CD4-positive, alpha-beta T cell (primary cell): ENCODE data around the gene SLC6A18. TPM values are rescaled to one million over a fixed set of nuclear protein-coding genes. Genes with fewer than 3 reads are reported as not detected.

Experiments
- ATAC-seq: fragments of 200-7000 bp; cut with Tn5 transposase; one replicate; pipeline ENCODE4 v1.10.0; 2022; ENCODE audit warnings: mild to moderate bottlenecking; ENCODE audit not compliant: poor library complexity
- CTCF ChIA-PET: fragments of 350-600 bp; sonication (Branson Sonifier 250); formaldehyde crosslinking; loops from one replicate; lab custom pipeline; 2021; ENCODE audit warnings: antibody characterized with exemption, inconsistent platforms; lab: Charles Lee
- POLR2A ChIA-PET: fragments of 350-600 bp; sonication (Branson Sonifier 250); formaldehyde crosslinking; loops from one replicate; lab custom pipeline; 2021; ENCODE audit warnings: antibody characterized with exemption, inconsistent platforms; lab: Charles Lee
- DNase-seq, 14 experiments: peaks; one replicate each; pipeline ENCODE4 v3.0.0-alpha.2; 2013 to 2020; ENCODE audit warnings: mixed read lengths in 2 of 14
- H3K27ac ChIP-seq, 2 donors: one replicate each; pipeline versions ENCODE4 v1.5.1 to v1.7.0; 2013; ENCODE audit warnings: low read length in 2 of 2, low read depth in 1 of 2, mild to moderate bottlenecking in 1 of 2
- H3K27me3 ChIP-seq, 2 experiments: 1 replicate in 1 of 2; 2 replicates in 1 of 2; pipeline versions ENCODE4 v1.6.1 to v1.7.0; 2013; ENCODE audit warnings: low read length in 2 of 2, control low read depth in 1 of 2, mild to moderate bottlenecking in 1 of 2, moderate library complexity in 1 of 2; ENCODE audit not compliant: insufficient read depth in 2 of 2, control insufficient read depth in 1 of 2
- H3K36me3 ChIP-seq: one replicate; pipeline ENCODE4 v1.6.1; 2013; ENCODE audit warnings: low read length, control low read depth; ENCODE audit not compliant: insufficient read depth
- H3K4me1 ChIP-seq: one replicate; pipeline ENCODE4 v1.6.1; 2013; ENCODE audit warnings: low read length, control low read depth; ENCODE audit not compliant: insufficient read depth
- H3K4me3 ChIP-seq: one replicate; pipeline ENCODE4 v1.5.1; 2013; ENCODE audit warnings: mild to moderate bottlenecking, low read length, moderate library complexity
- H3K9me3 ChIP-seq, 2 experiments: 1 replicate in 1 of 2; 2 replicates in 1 of 2; pipeline versions ENCODE4 v1.6.1 to v1.7.0; 2013; ENCODE audit warnings: low read length in 2 of 2, mild to moderate bottlenecking in 2 of 2, control low read depth in 1 of 2, moderate library complexity in 1 of 2; ENCODE audit not compliant: control insufficient read depth in 1 of 2, insufficient read depth in 1 of 2
- H3K27ac Mint-ChIP-seq: one replicate; pipeline ENCODE4 v1.8.0; 2020; ENCODE audit warnings: mixed read lengths
- H3K27me3 Mint-ChIP-seq: one replicate; pipeline ENCODE4 v1.8.0; 2021; ENCODE audit warnings: mixed read lengths
- H3K36me3 Mint-ChIP-seq: one replicate; pipeline ENCODE4 v1.8.0; 2021; ENCODE audit warnings: low read depth, mixed read lengths
- H3K4me1 Mint-ChIP-seq: one replicate; pipeline ENCODE4 v1.8.0; 2021; ENCODE audit warnings: low read depth, mixed read lengths
- H3K4me3 Mint-ChIP-seq: one replicate; pipeline ENCODE4 v1.8.0; 2020; ENCODE audit warnings: mild to moderate bottlenecking, mixed read lengths
- H3K9me3 Mint-ChIP-seq: one replicate; pipeline ENCODE4 v1.8.0; 2020; ENCODE audit warnings: mixed read lengths
- intact Hi-C, 2 experiments: fragments of 100-400 bp; cut with DNase I in 1 of 2; cut with micrococcal nuclease in 1 of 2; formaldehyde crosslinking; loops; one replicate each; pipeline versions ENCODE4 v1.15.1 to v1.9.0; 2023 to 2025; cut with DNase I, micrococcal nuclease
- total RNA-seq, 174 experiments: library from RNA in 2 of 174; stranded (reverse) in 2 of 174; gene quantifications; one replicate each; pipeline ENCODE4 v1.2.3 and lab custom pipeline; 2021 to 2026
- TF ChIP-seq, protein P1 (sequence below): fragments of 200-600 bp; IDR thresholded peaks from one replicate; pipeline ENCODE4 v1.8.0; 2022; ENCODE audit warnings: antibody characterized with exemption, mild to moderate bottlenecking

The SLC6A18 gene
- total RNA-seq, 2 experiments from 2014 or later = not detected

DNA sequence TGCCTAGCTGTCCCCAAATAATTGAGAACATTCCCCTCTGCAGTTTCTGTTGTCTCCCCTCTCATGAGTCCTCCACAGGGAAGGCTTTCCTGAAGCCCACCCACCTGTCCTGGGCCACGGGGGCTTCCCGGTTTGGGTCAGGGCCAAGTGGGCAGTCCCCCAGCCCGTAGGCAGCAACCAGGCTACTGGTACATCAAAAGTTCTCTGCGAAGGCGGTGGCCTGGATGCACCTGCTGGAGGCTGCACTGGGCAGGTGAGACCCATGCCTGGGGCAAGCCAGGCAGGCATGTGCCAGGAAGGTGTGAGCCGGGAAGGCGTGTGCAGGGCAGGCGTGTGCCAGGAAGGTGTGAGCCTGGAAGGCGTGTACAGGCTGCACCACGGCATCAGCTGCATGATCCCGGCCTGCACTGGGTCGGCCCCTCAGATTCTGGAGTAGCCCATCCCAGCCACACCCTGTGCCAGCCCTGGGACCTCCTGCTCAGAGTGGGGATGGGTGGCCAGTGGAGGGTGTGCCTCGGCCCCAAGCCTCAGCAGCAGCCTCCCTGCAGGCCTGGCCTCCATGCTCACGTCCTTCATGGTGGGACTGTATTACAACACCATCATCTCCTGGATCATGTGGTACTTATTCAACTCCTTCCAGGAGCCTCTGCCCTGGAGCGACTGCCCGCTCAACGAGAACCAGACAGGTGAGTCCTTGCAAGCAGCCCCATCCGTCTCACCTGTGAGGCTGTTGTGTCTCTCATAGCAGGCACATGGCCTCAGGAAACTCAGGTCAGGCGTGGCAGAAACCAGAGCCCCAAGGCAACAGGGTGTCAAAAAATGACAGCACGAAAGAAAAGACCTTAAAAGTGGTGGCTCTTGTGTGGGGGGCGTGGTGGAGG, 15.0 kb upstream of the SLC6A18 start:
- no peaks in the 10 kb centered on the region for H3K27me3 ChIP-seq
- no peak for DNase-seq

DNA sequence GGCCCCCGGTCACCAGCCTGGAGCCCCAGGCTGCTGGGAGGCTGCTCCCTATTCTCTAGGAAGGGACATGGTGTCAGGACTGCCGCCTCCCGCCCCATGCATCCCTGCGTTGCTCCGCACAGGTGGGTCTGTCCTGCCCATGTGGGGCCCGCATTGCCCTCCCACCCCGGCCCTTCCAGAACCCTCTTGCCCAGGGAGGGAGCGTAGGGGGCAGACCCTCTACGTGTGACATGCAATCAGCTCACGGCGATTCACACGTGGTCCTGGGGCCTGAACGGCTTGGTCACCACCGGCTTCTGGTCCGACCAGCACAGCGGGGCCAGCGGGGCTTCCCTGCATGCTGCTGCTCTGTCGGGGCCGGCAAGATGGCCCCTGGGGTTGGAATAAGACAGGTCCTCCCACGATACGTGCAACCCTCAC, 14.3 kb upstream of the SLC6A18 start:
- ATAC-seq (no peak), DNase-seq (no peak)
- Histone ChIP-seq H3K9me3 (peaks cover 0 to 7% of the 10 kb centered on the region in 2 experiments), H3K4me3 (no peak overlapping the region), H3K27ac (no peak overlapping the region), H3K4me1 (no peaks in the 10 kb centered on the region), H3K36me3 (no peaks in the 10 kb centered on the region), H3K27me3 (no peaks in the 10 kb centered on the region)
- no peaks in the 10 kb centered on the region for H3K27me3 Mint-ChIP-seq
- intact Hi-C loops = no loop called here
- H3K4me3 Mint-ChIP-seq = no peak overlapping the region
- POLR2A ChIA-PET = no interaction called here
- no peaks in the 10 kb centered on the region for H3K4me1 Mint-ChIP-seq
- no peaks in the 10 kb centered on the region for H3K9me3 Mint-ChIP-seq
- no peaks in the 10 kb centered on the region for H3K36me3 Mint-ChIP-seq
- CTCF ChIA-PET = no interaction called here
- TF ChIP-seq, protein P1, sequence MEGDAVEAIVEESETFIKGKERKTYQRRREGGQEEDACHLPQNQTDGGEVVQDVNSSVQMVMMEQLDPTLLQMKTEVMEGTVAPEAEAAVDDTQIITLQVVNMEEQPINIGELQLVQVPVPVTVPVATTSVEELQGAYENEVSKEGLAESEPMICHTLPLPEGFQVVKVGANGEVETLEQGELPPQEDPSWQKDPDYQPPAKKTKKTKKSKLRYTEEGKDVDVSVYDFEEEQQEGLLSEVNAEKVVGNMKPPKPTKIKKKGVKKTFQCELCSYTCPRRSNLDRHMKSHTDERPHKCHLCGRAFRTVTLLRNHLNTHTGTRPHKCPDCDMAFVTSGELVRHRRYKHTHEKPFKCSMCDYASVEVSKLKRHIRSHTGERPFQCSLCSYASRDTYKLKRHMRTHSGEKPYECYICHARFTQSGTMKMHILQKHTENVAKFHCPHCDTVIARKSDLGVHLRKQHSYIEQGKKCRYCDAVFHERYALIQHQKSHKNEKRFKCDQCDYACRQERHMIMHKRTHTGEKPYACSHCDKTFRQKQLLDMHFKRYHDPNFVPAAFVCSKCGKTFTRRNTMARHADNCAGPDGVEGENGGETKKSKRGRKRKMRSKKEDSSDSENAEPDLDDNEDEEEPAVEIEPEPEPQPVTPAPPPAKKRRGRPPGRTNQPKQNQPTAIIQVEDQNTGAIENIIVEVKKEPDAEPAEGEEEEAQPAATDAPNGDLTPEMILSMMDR = no peak
- H3K27ac Mint-ChIP-seq = no peak overlapping the region

More for the DNA sequence above, 15.0 kb upstream of the SLC6A18 start:
- no peaks in the 10 kb centered on the region for H3K4me1 Mint-ChIP-seq
- H3K27ac Mint-ChIP-seq = no peak overlapping the region
- intact Hi-C loops = no loop called here
- H3K36me3 Mint-ChIP-seq = no peaks in the 10 kb centered on the region
- H3K4me3 Mint-ChIP-seq = no peak overlapping the region
- CTCF ChIA-PET = no interaction called here
- Histone ChIP-seq H3K4me3 (no peak overlapping the region), H3K9me3 (no peaks in the 10 kb centered on the region), H3K4me1 (no peaks in the 10 kb centered on the region), H3K36me3 (no peaks in the 10 kb centered on the region), H3K27ac (no peak overlapping the region)
- no peaks in the 10 kb centered on the region for H3K9me3 Mint-ChIP-seq
- ATAC-seq = no peak
- no peaks in the 10 kb centered on the region for H3K27me3 Mint-ChIP-seq
- TF ChIP-seq, protein P1 = no peak
- POLR2A ChIA-PET = no interaction called here

DNA sequence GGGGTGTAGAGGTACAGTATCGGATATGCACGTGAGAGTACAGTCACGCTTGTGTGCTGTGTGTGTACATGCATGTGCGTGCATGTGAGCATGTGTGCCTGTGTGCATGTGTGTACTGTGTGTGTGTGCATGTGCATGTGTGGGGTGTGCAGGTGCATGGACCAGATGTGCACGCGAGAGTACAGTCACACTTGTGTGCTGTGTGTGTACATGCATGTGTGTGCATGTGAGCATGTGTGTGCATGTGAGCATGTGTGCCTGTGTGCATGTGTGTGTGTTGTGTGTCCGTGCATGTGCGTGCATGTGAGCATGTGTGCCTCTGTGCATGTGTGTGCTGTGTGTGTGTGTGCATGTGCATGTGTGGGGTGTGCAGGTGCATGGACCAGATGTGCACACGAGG, 13.5 kb upstream of the SLC6A18 start:
- ATAC-seq = no peak
- intact Hi-C loops = no loop called here
- Histone ChIP-seq H3K27me3 (no peaks in the 10 kb centered on the region), H3K36me3 (no peaks in the 10 kb centered on the region), H3K9me3 (peaks cover 0 to 14% of the 10 kb centered on the region in 2 experiments), H3K27ac (no peak overlapping the region), H3K4me1 (no peaks in the 10 kb centered on the region), H3K4me3 (no peak overlapping the region)
- no peak overlapping the region for H3K27ac Mint-ChIP-seq
- ChIA-PET CTCF (no interaction called here), POLR2A (no interaction called here)
- H3K9me3 Mint-ChIP-seq = no peaks in the 10 kb centered on the region
- H3K27me3 Mint-ChIP-seq = no peaks in the 10 kb centered on the region
- no peak for DNase-seq
- TF ChIP-seq, protein P1 = no peak
- H3K4me1 Mint-ChIP-seq = no peaks in the 10 kb centered on the region
- no peaks in the 10 kb centered on the region for H3K36me3 Mint-ChIP-seq
- no peak overlapping the region for H3K4me3 Mint-ChIP-seq
